ENCODE measurements around the gene MCCC1. TPM values are rescaled to one million over a fixed set of nuclear protein-coding genes. Genes with fewer than 3 reads are reported as not detected.

The MCCC1 gene
- total and polyA plus RNA-seq, 2 experiments from 2014 or later = 30.8 to 37.7 TPM

- Histone ChIP-seq H3K36me3 (replicated peaks; ENCODE audit: insufficient read depth, low read depth) (no peaks in the 10 kb centered on the region), H2AFZ (no peak overlapping the region), H4K20me1 (ENCODE audit: insufficient read depth, poor library complexity, severe bottlenecking) (no peaks in the 10 kb centered on the region), H3K4me2 (no peak overlapping the region), H3K27me3 (no peaks in the 10 kb centered on the region), H3K4me1 (ENCODE audit: insufficient read depth) (no peaks in the 10 kb centered on the region), H3K9me3 (ENCODE audit: low read depth) (no peaks in the 10 kb centered on the region), H3K27ac (no peak overlapping the region), H3K4me3 (no peak overlapping the region), H3K9me2 (replicated peaks; ENCODE audit: insufficient read depth) (no peaks in the 10 kb centered on the region), H3K79me2 (no peaks in the 10 kb centered on the region)
- no peak for DNase-seq (ENCODE audit: low spot score)
- WGBS (ENCODE audit: low lambda C conversion rate, missing lambda C conversion rate) = 90% methylated on average over 11 of the region's 11 CpGs
- TF ChIP-seq EZH2 (IDR thresholded peaks at IDR 0.05; ENCODE audit: borderline replicate concordance) = no peak
- TF ChIP-seq EZH2phosphoT487 (IDR thresholded peaks at IDR 0.05; ENCODE audit: low read depth, severe bottlenecking, unreplicated experiment) = no peak
- TF ChIP-seq, protein P1, sequence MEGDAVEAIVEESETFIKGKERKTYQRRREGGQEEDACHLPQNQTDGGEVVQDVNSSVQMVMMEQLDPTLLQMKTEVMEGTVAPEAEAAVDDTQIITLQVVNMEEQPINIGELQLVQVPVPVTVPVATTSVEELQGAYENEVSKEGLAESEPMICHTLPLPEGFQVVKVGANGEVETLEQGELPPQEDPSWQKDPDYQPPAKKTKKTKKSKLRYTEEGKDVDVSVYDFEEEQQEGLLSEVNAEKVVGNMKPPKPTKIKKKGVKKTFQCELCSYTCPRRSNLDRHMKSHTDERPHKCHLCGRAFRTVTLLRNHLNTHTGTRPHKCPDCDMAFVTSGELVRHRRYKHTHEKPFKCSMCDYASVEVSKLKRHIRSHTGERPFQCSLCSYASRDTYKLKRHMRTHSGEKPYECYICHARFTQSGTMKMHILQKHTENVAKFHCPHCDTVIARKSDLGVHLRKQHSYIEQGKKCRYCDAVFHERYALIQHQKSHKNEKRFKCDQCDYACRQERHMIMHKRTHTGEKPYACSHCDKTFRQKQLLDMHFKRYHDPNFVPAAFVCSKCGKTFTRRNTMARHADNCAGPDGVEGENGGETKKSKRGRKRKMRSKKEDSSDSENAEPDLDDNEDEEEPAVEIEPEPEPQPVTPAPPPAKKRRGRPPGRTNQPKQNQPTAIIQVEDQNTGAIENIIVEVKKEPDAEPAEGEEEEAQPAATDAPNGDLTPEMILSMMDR (IDR thresholded peaks at IDR 0.05; ENCODE audit: poor library complexity) = no peak
These were observed 54.6 kb downstream of the MCCC1 start for GRCh38 chr3:183044547-183045229.

GRCh38 chr3:183038757-183039156, 60.5 kb downstream of the MCCC1 start:
- TF ChIP-seq EZH2phosphoT487 (IDR thresholded peaks at IDR 0.05; ENCODE audit: low read depth, severe bottlenecking, unreplicated experiment) = no peak
- TF ChIP-seq, protein P1 (IDR thresholded peaks at IDR 0.05; ENCODE audit: poor library complexity) = no peak
- TF ChIP-seq EZH2 (IDR thresholded peaks at IDR 0.05; ENCODE audit: borderline replicate concordance) = no peak
- Histone ChIP-seq H2AFZ (no peak overlapping the region), H3K27ac (no peak overlapping the region), H3K4me2 (no peak overlapping the region), H3K27me3 (no peaks in the 10 kb centered on the region), H3K4me3 (no peak overlapping the region), H3K9me2 (replicated peaks; ENCODE audit: insufficient read depth) (no peaks in the 10 kb centered on the region), H3K9me3 (ENCODE audit: low read depth) (no peaks in the 10 kb centered on the region), H3K4me1 (ENCODE audit: insufficient read depth) (no peaks in the 10 kb centered on the region), H4K20me1 (ENCODE audit: insufficient read depth, poor library complexity, severe bottlenecking) (no peaks in the 10 kb centered on the region), H3K36me3 (replicated peaks; ENCODE audit: insufficient read depth, low read depth) (no peaks in the 10 kb centered on the region), H3K79me2 (no peaks in the 10 kb centered on the region)
- DNase-seq (ENCODE audit: low spot score) = no peak
- WGBS (ENCODE audit: low lambda C conversion rate, missing lambda C conversion rate) = 92% methylated on average over 12 of the region's 12 CpGs

GRCh38 chr3:183038221-183038620, 61.1 kb downstream of the MCCC1 start:
- H3K9me3 ChIP-seq (ENCODE audit: low read depth) = no peaks in the 10 kb centered on the region
- no peak for DNase-seq (ENCODE audit: low spot score)
- whole genome bisulfite sequencing (ENCODE audit: low lambda C conversion rate, missing lambda C conversion rate) = 97% methylated on average over 2 of the region's 2 CpGs
- no peak overlapping the region for H3K4me2 ChIP-seq
- no peak overlapping the region for H2AFZ ChIP-seq
- no peak overlapping the region for H3K27ac ChIP-seq
- H3K79me2 ChIP-seq = no peaks in the 10 kb centered on the region
- no peaks in the 10 kb centered on the region for H4K20me1 ChIP-seq (ENCODE audit: insufficient read depth, poor library complexity, severe bottlenecking)
- no peaks in the 10 kb centered on the region for H3K4me1 ChIP-seq (ENCODE audit: insufficient read depth)
- no peaks in the 10 kb centered on the region for H3K9me2 ChIP-seq (replicated peaks; ENCODE audit: insufficient read depth)
- no peaks in the 10 kb centered on the region for H3K36me3 ChIP-seq (replicated peaks; ENCODE audit: insufficient read depth, low read depth)
- no peak overlapping the region for H3K4me3 ChIP-seq
- no peak for TF ChIP-seq EZH2 (IDR thresholded peaks at IDR 0.05; ENCODE audit: borderline replicate concordance)
- no peak for TF ChIP-seq EZH2phosphoT487 (IDR thresholded peaks at IDR 0.05; ENCODE audit: low read depth, severe bottlenecking, unreplicated experiment)
- TF ChIP-seq, protein P1 (IDR thresholded peaks at IDR 0.05; ENCODE audit: poor library complexity) = no peak
- H3K27me3 ChIP-seq = no peaks in the 10 kb centered on the region

Measured in hepatocyte (in vitro differentiated cells).